Stimulated activated CD4-positive, alpha-beta T cell treated with anti-CD3 and anti-CD28 coated beads, Interleukin-15, amount 100 ng/mL, for 24 hours (primary cell): ENCODE data around the gene EPN2.

Experiments
- DNase-seq: peaks from one replicate; pipeline ENCODE4 v3.0.0-alpha.2; 2020

The EPN2 gene

GRCh38 chr17:19384723-19385391 lies 147.7 kb downstream of the EPN2 start:
- no peak for DNase-seq

- DNase-seq = no peak
Measured at GRCh38 chr17:19385521-19385983, 148.4 kb downstream of the EPN2 start.
